Left forelimb (tissue), 1 donor: Measurements from ENCODE around the gene SLC4A4.

Experiments used
- DNase-seq: peaks from one replicate; pipeline ENCODE4 v3.0.0-alpha.2; 2018; ENCODE audit warnings: low spot score

Gene SLC4A4

GRCh38 chr4:71604785-71605184 lies 266.0 kb downstream of the SLC4A4 start:
- no peak for DNase-seq

GRCh38 chr4:71607109-71607508 lies 268.3 kb downstream of the SLC4A4 start:
- DNase-seq = no peak

DNA sequence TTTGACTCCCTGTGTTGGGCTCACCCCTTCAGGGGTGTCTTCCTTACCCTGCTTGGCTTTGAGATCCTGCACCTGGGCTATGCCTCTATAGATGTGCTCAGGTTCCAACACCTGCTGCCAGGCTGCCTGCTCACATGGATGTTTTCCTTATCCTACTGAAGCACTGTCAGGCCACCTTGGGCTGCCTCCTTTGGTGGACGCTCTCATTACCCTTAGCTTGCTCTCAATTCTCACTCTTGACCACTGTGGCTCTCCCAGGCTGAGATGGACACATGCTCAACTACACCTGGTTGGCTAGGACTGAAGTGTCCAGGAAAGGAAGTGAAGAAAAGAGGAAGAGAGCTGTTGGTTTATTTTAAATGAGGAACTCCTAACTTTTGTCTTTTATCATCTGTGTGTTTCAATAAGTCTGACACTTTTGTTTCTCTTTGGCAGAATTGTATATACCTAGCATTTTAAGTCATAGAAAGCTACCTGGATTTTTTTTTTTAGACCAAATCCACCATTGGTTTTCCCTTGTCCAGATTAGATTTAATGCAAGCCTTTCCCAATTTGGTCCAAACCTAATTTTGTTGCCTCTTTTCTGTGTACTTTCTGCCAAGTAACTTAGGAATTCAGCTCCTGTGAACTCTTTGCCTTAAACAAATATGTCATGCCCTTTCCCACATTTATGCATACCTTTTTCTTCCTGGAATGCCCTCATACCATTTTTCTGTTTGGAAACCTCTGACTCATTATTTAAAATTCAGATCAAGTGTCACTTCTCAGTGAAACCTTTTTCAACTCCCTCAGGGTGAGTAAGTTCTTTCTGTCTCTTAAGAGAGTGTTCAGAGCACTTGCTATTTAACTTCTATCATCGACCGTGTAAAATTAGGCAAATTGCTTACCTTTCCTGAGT lies 269.2 kb downstream of the SLC4A4 start:
- no peak for DNase-seq

- DNase-seq = no peak
These were observed 269.9 kb downstream of the SLC4A4 start for GRCh38 chr4:71608678-71609071.

DNA sequence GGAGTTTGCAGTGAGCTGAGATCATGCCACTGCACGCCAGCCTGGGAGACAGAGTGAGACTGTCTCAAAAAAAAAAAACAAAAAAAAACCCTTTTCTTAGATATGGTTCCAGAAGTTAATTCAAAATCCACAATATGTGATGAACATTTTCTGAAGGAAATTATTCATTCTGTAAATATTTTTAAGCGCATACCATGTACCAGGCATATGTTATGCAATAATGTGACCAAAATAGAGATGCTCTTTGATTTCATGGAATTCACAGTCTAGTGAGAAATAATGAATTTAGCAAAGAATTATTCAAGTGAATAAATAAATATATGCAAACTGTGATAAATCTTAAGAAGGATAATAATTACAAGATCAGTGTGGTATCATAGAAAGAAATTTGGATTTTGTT lies 270.3 kb downstream of the SLC4A4 start:
- DNase-seq = no peak

DNA sequence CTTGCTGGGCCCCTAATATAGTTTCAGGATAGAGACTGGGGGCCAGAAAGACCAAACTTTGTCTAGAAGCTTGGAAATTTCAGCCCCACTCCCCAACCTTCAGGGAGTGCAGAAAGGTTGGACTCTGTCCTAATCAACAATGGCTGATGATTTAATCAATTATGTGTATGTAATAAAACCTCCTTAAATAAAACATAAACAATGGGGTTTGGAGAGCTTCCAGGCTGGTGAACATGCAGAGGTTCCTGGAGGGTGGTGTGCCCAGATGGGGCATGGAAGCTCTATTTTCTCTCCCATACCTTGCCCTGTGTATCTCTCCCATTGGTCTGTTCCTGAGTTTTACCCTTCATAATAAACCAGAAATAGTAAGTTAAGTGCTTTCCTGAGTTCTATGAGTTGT lies 270.8 kb downstream of the SLC4A4 start:
- DNase-seq = no peak

DNA sequence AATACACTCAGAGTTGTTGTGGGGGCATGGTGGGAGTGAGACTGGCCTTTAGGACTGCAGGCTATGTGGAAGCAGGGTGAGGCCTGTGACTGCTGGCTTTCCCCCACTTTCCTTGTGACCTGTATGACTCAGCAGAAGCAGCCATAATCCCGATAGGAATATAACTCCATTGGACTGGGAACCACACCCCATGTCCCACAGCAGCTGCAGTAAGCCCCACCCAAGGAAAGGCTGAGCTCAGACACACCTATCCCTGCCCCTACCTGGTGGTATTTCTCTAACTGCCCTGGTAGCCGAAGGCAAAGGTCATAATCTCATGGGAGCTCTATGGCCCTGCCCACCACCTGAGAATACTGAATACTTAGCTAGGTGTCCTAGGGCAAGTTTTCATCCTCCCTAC lies 275.8 kb downstream of the SLC4A4 start:
- no peak for DNase-seq

DNA sequence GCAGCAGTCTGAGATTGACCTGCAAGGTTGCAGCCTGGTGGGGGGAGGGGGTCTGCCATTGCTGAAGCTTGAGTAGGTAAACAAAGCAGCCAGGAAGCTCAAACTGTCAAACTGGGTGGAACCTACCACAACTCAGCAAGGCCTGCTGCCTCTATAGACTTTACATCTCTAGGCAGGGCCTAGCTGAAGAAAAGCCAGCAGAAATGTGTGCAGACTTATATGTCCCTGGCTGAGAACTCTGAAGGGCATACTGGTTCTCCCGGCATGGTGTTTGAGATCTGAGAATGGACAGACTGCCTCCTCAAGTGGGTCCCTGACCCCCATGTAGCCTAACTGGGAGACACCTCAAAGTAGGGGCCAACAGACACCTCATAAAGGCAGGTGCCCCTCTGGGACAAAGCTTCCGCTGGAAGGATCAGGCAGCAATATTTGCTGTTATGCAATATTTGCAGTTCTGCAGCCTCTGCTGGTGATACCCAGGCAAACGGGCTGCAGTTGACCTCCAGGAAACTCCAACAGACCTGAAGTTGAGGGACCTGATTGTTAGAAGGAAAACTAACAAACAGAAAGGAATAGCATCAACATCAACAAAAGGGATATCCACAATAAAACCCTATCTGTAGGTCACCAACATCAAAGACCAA lies 277.5 kb downstream of the SLC4A4 start:
- DNase-seq = no peak
